Trophoblast cell (in vitro differentiated cells and primary cell): ENCODE data around the gene RBM15B. TPM values are rescaled to one million over a fixed set of nuclear protein-coding genes. Genes with fewer than 3 reads are reported as not detected.

Experiments used
- DNase-seq, 2 donors: peaks; one replicate each; pipeline ENCODE4 v3.0.0-alpha.2; 2016
- H2AFZ ChIP-seq: 2 replicates; pipeline ENCODE4 v1.6.1; 2013; ENCODE audit warnings: low read length, moderate library complexity, mild to moderate bottlenecking; ENCODE audit not compliant: insufficient read depth, poor library complexity
- H2AK5ac ChIP-seq: 2 replicates; pipeline ENCODE4 v1.6.1; 2013; ENCODE audit warnings: mild to moderate bottlenecking, low read length
- H2BK120ac ChIP-seq: 2 replicates; pipeline ENCODE4 v1.6.1; 2013; ENCODE audit warnings: low read length, mild to moderate bottlenecking, moderate library complexity; ENCODE audit not compliant: insufficient read depth, poor library complexity
- H2BK12ac ChIP-seq: 2 replicates; pipeline ENCODE4 v1.6.1; 2013; ENCODE audit warnings: mild to moderate bottlenecking, low read length, moderate library complexity
- H2BK5ac ChIP-seq: 2 replicates; pipeline ENCODE4 v1.6.1; 2013; ENCODE audit warnings: low read length, low read depth, moderate library complexity, mild to moderate bottlenecking; ENCODE audit not compliant: poor library complexity
- H3K14ac ChIP-seq: 2 replicates; pipeline ENCODE4 v1.6.1; 2013; ENCODE audit warnings: mild to moderate bottlenecking, low read length
- H3K18ac ChIP-seq: 2 replicates; pipeline ENCODE4 v1.6.1; 2013; ENCODE audit warnings: mild to moderate bottlenecking, low read length
- H3K23ac ChIP-seq: 2 replicates; pipeline ENCODE4 v1.6.1; 2013; ENCODE audit warnings: low read length
- H3K27ac ChIP-seq: 2 replicates; pipeline ENCODE4 v1.5.1; 2013; ENCODE audit warnings: low read depth, mild to moderate bottlenecking, inconsistent platforms, low read length, moderate library complexity
- H3K27me3 ChIP-seq: 2 replicates; pipeline ENCODE4 v1.6.1; 2013; ENCODE audit warnings: inconsistent platforms, mild to moderate bottlenecking, low read length, moderate library complexity; ENCODE audit not compliant: insufficient read depth
- H3K36me3 ChIP-seq, 2 experiments: 1 replicate in 1 of 2; 2 replicates in 1 of 2; pipeline ENCODE4 v1.6.1; 2013; ENCODE audit warnings: low read length in 2 of 2, mild to moderate bottlenecking in 2 of 2, moderate library complexity in 1 of 2; ENCODE audit not compliant: insufficient read depth in 2 of 2, control insufficient read depth in 1 of 2
- H3K4ac ChIP-seq: 2 replicates; pipeline ENCODE4 v1.6.1; 2013; ENCODE audit warnings: low read depth, mild to moderate bottlenecking, low read length, moderate library complexity
- H3K4me1 ChIP-seq, 2 experiments: 1 replicate in 1 of 2; 2 replicates in 1 of 2; pipeline ENCODE4 v1.6.1; 2013; ENCODE audit warnings: low read length in 2 of 2, mild to moderate bottlenecking in 2 of 2, moderate library complexity in 1 of 2; ENCODE audit not compliant: insufficient read depth in 2 of 2, control insufficient read depth in 1 of 2
- H3K4me2 ChIP-seq: 2 replicates; pipeline ENCODE4 v1.6.1; 2013; ENCODE audit warnings: inconsistent platforms, mild to moderate bottlenecking, low read length, moderate library complexity
- H3K4me3 ChIP-seq: 2 replicates; pipeline ENCODE4 v1.5.1; 2013; ENCODE audit warnings: mild to moderate bottlenecking, low read depth, low read length, inconsistent platforms
- H3K79me1 ChIP-seq: one replicate; pipeline ENCODE4 v1.6.1; 2013; ENCODE audit warnings: low read length
- H3K79me2 ChIP-seq: 2 replicates; pipeline ENCODE4 v1.6.1; 2013; ENCODE audit warnings: low read length, mild to moderate bottlenecking; ENCODE audit not compliant: control insufficient read depth, insufficient read depth, poor library complexity
- H3K9ac ChIP-seq: 2 replicates; pipeline ENCODE4 v1.6.1; 2013; ENCODE audit warnings: mild to moderate bottlenecking, low read length
- H3K9me3 ChIP-seq: 2 replicates; pipeline ENCODE4 v1.6.1; 2013; ENCODE audit warnings: low read depth, mild to moderate bottlenecking, control low read depth, inconsistent platforms, low read length; ENCODE audit not compliant: insufficient read depth
- H4K12ac ChIP-seq: 2 replicates; pipeline ENCODE4 v1.6.1; 2013; ENCODE audit warnings: low read depth, mild to moderate bottlenecking, low read length, moderate library complexity
- H4K8ac ChIP-seq: 2 replicates; pipeline ENCODE4 v1.6.1; 2013; ENCODE audit warnings: low read depth, mild to moderate bottlenecking, low read length, moderate library complexity
- H4K91ac ChIP-seq: one replicate; pipeline ENCODE4 v1.6.1; 2013; ENCODE audit warnings: low read depth, mild to moderate bottlenecking, low read length, moderate library complexity
- WGBS: extraction: QIAGEN DNeasy Blood & Tissue Kit; methylation state at CpG from one replicate; pipeline ENCODE4 v1.1.7; 2013; ENCODE audit warnings: missing lambda C conversion rate; ENCODE audit not compliant: insufficient read length, insufficient coverage; ENCODE audit errors: extremely low coverage; 5-methylcytosine and 5-hydroxymethylcytosine counted together
- polyA plus RNA-seq: library from polyadenylated mRNA; stranded (reverse); fragments of 200-250 nt; gene quantifications from 2 replicates; pipeline ENCODE4 v1.2.3, GENCODE V29; 2013

RBM15B gene
- polyA plus RNA-seq: 28.4 and 29.5 TPM in 2 replicates

DNA sequence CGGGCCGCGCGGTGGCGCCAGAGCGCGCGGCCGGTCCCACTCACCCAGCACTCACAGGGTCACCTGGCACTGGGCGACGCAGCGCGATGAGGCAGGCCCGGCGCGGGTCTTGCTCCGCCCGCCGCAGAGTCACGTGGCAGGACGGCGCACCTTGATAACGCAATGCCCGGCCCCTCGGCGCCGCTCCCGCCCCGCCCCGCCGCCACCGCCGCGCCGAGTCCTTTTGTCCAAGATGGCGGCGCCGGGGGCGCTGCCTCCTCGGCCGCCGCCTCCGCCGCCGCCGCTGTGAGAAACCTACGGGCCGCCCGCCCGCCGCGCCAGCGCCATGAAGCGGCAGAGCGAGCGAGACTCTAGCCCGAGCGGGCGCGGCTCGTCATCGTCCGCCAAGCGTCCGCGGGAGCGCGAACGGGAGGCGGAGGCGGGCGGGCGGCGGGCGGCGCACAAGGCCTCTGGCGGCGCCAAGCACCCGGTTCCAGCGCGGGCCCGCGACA lies at the start of gene RBM15B:
Gene RBM15B (plus strand): TSS at position 211 of the 491 bp plus-strand sequence. CDS start 115 bp downstream, at position 326.
- Histone ChIP-seq H3K4me1 (peaks cover 32 to 46% of the 10 kb centered on the region in 2 experiments), H2BK12ac (peak within 1 kb of the TSS; percentile 11), H3K36me3 (peaks cover 55 to 66% of the 10 kb centered on the region in 2 experiments), H3K23ac (no peak within 1 kb of the TSS), H3K79me2 (peaks cover 30% of the 10 kb centered on the region), H2AK5ac (peak within 1 kb of the TSS; percentile 93), H4K91ac (peak within 1 kb of the TSS; percentile 96), H3K4ac (peak within 1 kb of the TSS; percentile 66), H2AFZ (peak within 1 kb of the TSS; percentile 86), H3K9me3 (peaks cover 17% of the 10 kb centered on the region), H3K27ac (peak within 1 kb of the TSS; percentile 75), H3K9ac (peak within 1 kb of the TSS; percentile 91), H4K8ac (peak within 1 kb of the TSS; percentile 94), H3K4me3 (peak within 1 kb of the TSS; percentile 86), H3K79me1 (peaks cover 11% of the 10 kb centered on the region), H2BK5ac (peak within 1 kb of the TSS; percentile 61), H3K27me3 (no peaks in the 10 kb centered on the region), H3K4me2 (peak within 1 kb of the TSS; percentile 91), H3K18ac (peak within 1 kb of the TSS; percentile 88), H3K14ac (peak within 1 kb of the TSS; percentile 97), H2BK120ac (peak within 1 kb of the TSS; percentile 77), H4K12ac (peak within 1 kb of the TSS; percentile 89)
- DNase-seq: peak; percentile 98 to 99
- WGBS: no CpG with 5 or more reads among the region's 83 CpGs

DNA sequence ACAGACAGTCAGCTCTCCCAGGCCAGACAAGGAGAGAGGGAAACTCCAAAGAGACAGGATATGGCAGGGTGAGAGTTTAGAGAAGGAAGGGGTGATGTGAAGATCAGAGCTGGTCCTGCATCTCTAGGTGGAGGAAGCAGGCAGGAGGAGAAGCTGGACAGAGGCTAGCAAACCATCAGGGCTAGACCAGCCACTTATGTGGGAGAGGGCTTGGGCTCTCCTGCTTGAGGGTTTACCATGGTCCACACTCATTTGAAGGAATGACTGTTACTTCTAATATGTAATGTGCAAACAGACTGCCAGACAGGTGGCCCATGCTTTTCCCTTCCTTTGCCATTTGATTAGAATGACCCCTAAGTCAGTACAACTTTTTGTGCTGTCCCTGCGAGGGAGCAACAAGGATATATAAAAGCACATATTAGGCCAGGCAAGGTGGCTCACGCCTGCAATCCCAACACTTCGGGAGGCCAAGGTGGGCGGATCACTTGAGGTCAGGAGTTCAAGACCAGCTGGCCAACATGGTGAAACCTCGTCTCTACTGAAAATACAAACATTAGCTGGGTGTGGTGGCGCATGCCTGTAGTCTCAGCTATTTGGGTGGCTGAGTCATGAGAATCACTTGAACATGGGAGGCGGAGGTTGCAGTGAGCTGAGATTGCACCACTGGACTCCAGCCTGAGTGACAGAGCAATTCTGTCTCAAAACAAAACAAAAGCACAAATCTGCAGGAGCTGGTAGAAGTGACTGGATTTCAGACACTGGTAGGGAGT lies 47.0 kb upstream of the RBM15B start:
- Histone ChIP-seq H3K4ac (no peak overlapping the region), H3K18ac (no peak overlapping the region), H2BK5ac (no peak overlapping the region), H3K27ac (no peak overlapping the region), H2BK120ac (no peak overlapping the region), H2AFZ (no peak overlapping the region), H4K8ac (no peak overlapping the region), H3K79me2 (no peaks in the 10 kb centered on the region), H3K4me2 (no peak overlapping the region), H3K23ac (no peak overlapping the region), H3K27me3 (no peaks in the 10 kb centered on the region), H3K36me3 (peaks cover 0 to 8% of the 10 kb centered on the region in 2 experiments), H3K9ac (no peak overlapping the region), H3K79me1 (peaks cover 2% of the 10 kb centered on the region), H2AK5ac (no peak overlapping the region), H3K4me1 (peaks cover 9 to 11% of the 10 kb centered on the region in 2 experiments), H4K12ac (no peak overlapping the region), H2BK12ac (no peak overlapping the region), H3K14ac (no peak overlapping the region), H3K9me3 (no peaks in the 10 kb centered on the region), H3K4me3 (no peak overlapping the region), H4K91ac (no peak overlapping the region)
- peak; percentile 49 to 69 for DNase-seq
- WGBS: no CpG with 5 or more reads among the region's 7 CpGs

DNA sequence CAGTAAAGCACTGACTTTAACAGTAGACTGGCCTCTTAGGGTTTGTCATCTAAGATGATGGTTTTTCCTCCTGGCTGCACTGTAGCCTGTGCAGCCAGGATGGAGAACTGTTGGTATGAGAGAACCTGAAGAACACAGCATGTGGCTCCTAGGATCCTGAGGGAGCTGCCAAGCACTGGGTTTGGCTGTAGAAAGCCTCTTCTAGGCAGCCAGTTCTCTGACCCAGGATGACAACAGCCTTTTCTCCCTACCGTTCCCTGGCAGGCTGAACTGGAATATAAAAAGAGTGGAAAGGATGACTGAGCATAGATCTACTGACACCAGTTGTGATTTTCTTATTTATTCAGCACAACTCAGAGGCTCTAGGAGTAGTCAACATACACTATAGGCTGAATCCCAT lies 40.3 kb upstream of the RBM15B start:
- H2AK5ac ChIP-seq: no peak overlapping the region
- no peak overlapping the region for H3K4ac ChIP-seq
- peaks cover 0 to 2% of the 10 kb centered on the region in 2 experiments for H3K36me3 ChIP-seq
- H4K8ac ChIP-seq: no peak overlapping the region
- WGBS: no CpG with 5 or more reads among the region's 1 CpG
- no peak overlapping the region for H4K12ac ChIP-seq
- H3K4me3 ChIP-seq: no peak overlapping the region
- peaks cover 2% of the 10 kb centered on the region for H3K9me3 ChIP-seq
- no peak overlapping the region for H2BK12ac ChIP-seq
- H3K18ac ChIP-seq: no peak overlapping the region
- no peaks in the 10 kb centered on the region for H3K4me1 ChIP-seq
- no peak overlapping the region for H2BK5ac ChIP-seq
- no peak overlapping the region for H3K9ac ChIP-seq
- DNase-seq: no peak
- H3K79me2 ChIP-seq: no peaks in the 10 kb centered on the region
- no peaks in the 10 kb centered on the region for H3K79me1 ChIP-seq
- no peak overlapping the region for H2AFZ ChIP-seq
- H3K27me3 ChIP-seq: no peaks in the 10 kb centered on the region
- H2BK120ac ChIP-seq: no peak overlapping the region
- no peak overlapping the region for H3K14ac ChIP-seq
- H4K91ac ChIP-seq: no peak overlapping the region
- H3K4me2 ChIP-seq: no peak overlapping the region
- no peak overlapping the region for H3K23ac ChIP-seq
- H3K27ac ChIP-seq: no peak overlapping the region

GRCh38 chr3:51353131-51353530 lies 38.0 kb upstream of the RBM15B start:
- H2AK5ac ChIP-seq: no peak overlapping the region
- no peak overlapping the region for H4K12ac ChIP-seq
- no peak overlapping the region for H2BK12ac ChIP-seq
- no peak overlapping the region for H3K9ac ChIP-seq
- no peak overlapping the region for H4K91ac ChIP-seq
- H3K4ac ChIP-seq: no peak overlapping the region
- DNase-seq: no peak
- H3K18ac ChIP-seq: no peak overlapping the region
- H3K14ac ChIP-seq: no peak overlapping the region
- H3K79me2 ChIP-seq: no peaks in the 10 kb centered on the region
- no CpG with 5 or more reads among the region's 4 CpGs for WGBS
- H2AFZ ChIP-seq: no peak overlapping the region
- H3K79me1 ChIP-seq: no peaks in the 10 kb centered on the region
- no peak overlapping the region for H2BK5ac ChIP-seq
- peaks cover 5% of the 10 kb centered on the region in 2 experiments for H3K36me3 ChIP-seq
- H3K4me2 ChIP-seq: no peak overlapping the region
- H2BK120ac ChIP-seq: no peak overlapping the region
- peaks cover 2% of the 10 kb centered on the region for H3K9me3 ChIP-seq
- no peak overlapping the region for H3K4me3 ChIP-seq
- H3K4me1 ChIP-seq: no peaks in the 10 kb centered on the region
- H3K23ac ChIP-seq: no peak overlapping the region
- H4K8ac ChIP-seq: no peak overlapping the region
- no peaks in the 10 kb centered on the region for H3K27me3 ChIP-seq
- H3K27ac ChIP-seq: no peak overlapping the region
